ENCODE data around the gene RNPEPL1.

RNPEPL1 gene

DNA sequence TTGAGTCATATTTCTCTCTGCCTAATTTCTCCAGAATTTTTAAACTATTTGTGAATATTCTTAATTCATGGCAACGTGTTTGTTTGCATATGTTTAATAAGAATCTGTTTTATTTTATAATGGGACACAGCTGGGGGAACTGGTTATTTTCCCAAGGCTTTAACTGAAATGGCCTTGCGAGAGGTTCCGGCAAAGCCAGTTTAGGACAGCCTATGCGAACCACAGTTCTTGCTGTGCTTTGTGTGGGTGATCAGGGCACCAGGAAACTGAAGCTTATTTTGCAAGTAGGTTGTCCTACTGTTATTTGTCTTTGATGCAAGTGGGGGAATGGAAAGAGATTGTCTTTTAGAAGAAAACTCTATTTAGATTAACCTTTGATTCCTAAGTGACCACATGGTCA lies 17.0 kb upstream of the RNPEPL1 start:
- H3K4me1 ChIP-seq (ENCODE audit: control insufficient read depth, insufficient read depth, low read length): no peaks in the 10 kb centered on the region
- H3K9me3 ChIP-seq (ENCODE audit: control insufficient read depth, insufficient read depth, low read length): peaks cover 4% of the 10 kb centered on the region
- H3K4me3 ChIP-seq (ENCODE audit: low read depth, low read length): no peak overlapping the region
- H3K9ac ChIP-seq (ENCODE audit: low read depth, low read length): no peak overlapping the region
- peaks cover 2% of the 10 kb centered on the region for H3K27me3 ChIP-seq (ENCODE audit: control insufficient read depth, insufficient read depth, low read length)
- H3K36me3 ChIP-seq (ENCODE audit: control insufficient read depth, insufficient read depth, low read length): no peaks in the 10 kb centered on the region

GRCh38 chr2:240551811-240552210 lies 16.5 kb upstream of the RNPEPL1 start:
- Histone ChIP-seq H3K27me3 (ENCODE audit: control insufficient read depth, insufficient read depth, low read length) (peaks cover 5% of the 10 kb centered on the region), H3K4me1 (ENCODE audit: control insufficient read depth, insufficient read depth, low read length) (no peaks in the 10 kb centered on the region), H3K9ac (ENCODE audit: low read depth, low read length) (no peak overlapping the region), H3K36me3 (ENCODE audit: control insufficient read depth, insufficient read depth, low read length) (no peaks in the 10 kb centered on the region), H3K4me3 (ENCODE audit: low read depth, low read length) (no peak overlapping the region), H3K9me3 (ENCODE audit: control insufficient read depth, insufficient read depth, low read length) (peaks cover 4% of the 10 kb centered on the region)

DNA sequence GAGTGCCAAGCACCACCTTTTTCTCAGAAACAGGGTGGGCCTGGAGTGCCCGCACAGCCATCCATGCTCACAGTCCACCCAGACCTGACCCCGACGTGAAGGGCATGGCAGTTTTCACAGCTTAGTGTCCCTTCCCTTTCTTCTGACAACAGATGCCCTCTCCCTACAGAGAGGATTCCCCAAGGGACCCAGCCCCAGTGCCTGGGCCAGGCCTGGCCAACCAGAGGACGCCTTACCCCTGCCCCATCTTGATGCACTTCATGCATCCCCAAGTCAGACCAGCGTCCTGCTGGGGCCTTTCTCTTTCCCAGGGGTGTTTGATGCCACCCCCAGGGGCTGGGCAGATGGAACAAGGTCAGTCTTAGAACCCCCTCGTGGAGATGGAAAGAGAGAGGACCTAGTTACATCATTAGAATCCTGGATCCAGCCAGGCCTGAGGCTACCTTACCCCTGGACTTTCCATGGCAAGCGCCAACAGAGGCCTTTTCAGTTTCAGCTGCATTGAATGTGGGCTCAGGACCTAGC lies 14.3 kb upstream of the RNPEPL1 start:
- no peaks in the 10 kb centered on the region for H3K36me3 ChIP-seq (ENCODE audit: control insufficient read depth, insufficient read depth, low read length)
- no peaks in the 10 kb centered on the region for H3K4me1 ChIP-seq (ENCODE audit: control insufficient read depth, insufficient read depth, low read length)
- peaks cover 16% of the 10 kb centered on the region for H3K27me3 ChIP-seq (ENCODE audit: control insufficient read depth, insufficient read depth, low read length)
- H3K4me3 ChIP-seq (ENCODE audit: low read depth, low read length): no peak overlapping the region
- no peak overlapping the region for H3K9ac ChIP-seq (ENCODE audit: low read depth, low read length)
- peaks cover 4% of the 10 kb centered on the region for H3K9me3 ChIP-seq (ENCODE audit: control insufficient read depth, insufficient read depth, low read length)

DNA sequence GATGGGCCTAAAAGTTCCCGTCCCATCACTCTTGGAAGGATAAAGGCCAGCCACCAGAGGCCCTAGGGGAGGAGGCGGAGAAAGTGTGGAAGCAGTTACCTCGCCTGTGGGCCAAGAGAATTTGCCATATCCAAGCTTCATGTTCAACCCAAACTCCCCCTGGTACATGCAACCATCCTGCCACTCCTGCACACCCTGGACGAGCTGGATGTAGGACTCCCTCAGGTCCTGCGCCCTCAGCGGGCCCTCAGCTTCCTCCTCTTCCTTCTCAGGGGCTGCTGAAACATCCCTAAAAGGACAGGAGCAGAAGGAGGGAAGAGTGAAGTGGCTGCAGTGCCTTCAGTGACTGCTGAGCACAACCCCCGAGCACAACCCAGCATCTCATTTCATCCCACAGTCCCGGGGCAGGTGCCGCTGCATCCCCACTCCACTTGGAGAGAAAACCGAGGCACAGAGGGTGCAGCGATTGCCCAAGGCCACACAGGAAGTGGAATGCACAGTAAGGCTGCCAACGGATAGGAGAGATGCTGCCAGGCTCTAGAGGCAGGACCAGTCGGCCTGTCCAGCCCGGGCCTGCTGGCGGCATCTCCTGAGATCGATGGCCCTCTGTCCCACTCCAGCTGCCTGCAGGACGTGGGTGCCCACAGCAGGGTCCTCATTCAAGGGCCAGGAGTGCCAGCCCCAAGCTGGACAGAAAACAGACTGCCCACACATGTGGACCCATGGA lies 13.4 kb upstream of the RNPEPL1 start:
- no peaks in the 10 kb centered on the region for H3K36me3 ChIP-seq (ENCODE audit: control insufficient read depth, insufficient read depth, low read length)
- H3K4me1 ChIP-seq (ENCODE audit: control insufficient read depth, insufficient read depth, low read length): no peaks in the 10 kb centered on the region
- H3K27me3 ChIP-seq (ENCODE audit: control insufficient read depth, insufficient read depth, low read length): peaks cover 25% of the 10 kb centered on the region
- H3K4me3 ChIP-seq (ENCODE audit: low read depth, low read length): no peak overlapping the region
- H3K9me3 ChIP-seq (ENCODE audit: control insufficient read depth, insufficient read depth, low read length): peaks cover 4% of the 10 kb centered on the region
- H3K9ac ChIP-seq (ENCODE audit: low read depth, low read length): no peak overlapping the region

GRCh38 chr2:240555541-240556250 lies 12.6 kb upstream of the RNPEPL1 start:
- H3K4me3 ChIP-seq (ENCODE audit: low read depth, low read length): no peak overlapping the region
- peaks cover 4% of the 10 kb centered on the region for H3K9me3 ChIP-seq (ENCODE audit: control insufficient read depth, insufficient read depth, low read length)
- H3K4me1 ChIP-seq (ENCODE audit: control insufficient read depth, insufficient read depth, low read length): no peaks in the 10 kb centered on the region
- no peaks in the 10 kb centered on the region for H3K36me3 ChIP-seq (ENCODE audit: control insufficient read depth, insufficient read depth, low read length)
- no peak overlapping the region for H3K9ac ChIP-seq (ENCODE audit: low read depth, low read length)
- H3K27me3 ChIP-seq (ENCODE audit: control insufficient read depth, insufficient read depth, low read length): peaks cover 26% of the 10 kb centered on the region

GRCh38 chr2:240556553-240557100 lies 11.7 kb upstream of the RNPEPL1 start:
- Histone ChIP-seq H3K9ac (ENCODE audit: low read depth, low read length) (no peak overlapping the region), H3K4me1 (ENCODE audit: control insufficient read depth, insufficient read depth, low read length) (no peaks in the 10 kb centered on the region), H3K4me3 (ENCODE audit: low read depth, low read length) (peak overlapping the region; percentile 37), H3K36me3 (ENCODE audit: control insufficient read depth, insufficient read depth, low read length) (no peaks in the 10 kb centered on the region), H3K27me3 (ENCODE audit: control insufficient read depth, insufficient read depth, low read length) (peaks cover 26% of the 10 kb centered on the region), H3K9me3 (ENCODE audit: control insufficient read depth, insufficient read depth, low read length) (peaks cover 4% of the 10 kb centered on the region)

DNA sequence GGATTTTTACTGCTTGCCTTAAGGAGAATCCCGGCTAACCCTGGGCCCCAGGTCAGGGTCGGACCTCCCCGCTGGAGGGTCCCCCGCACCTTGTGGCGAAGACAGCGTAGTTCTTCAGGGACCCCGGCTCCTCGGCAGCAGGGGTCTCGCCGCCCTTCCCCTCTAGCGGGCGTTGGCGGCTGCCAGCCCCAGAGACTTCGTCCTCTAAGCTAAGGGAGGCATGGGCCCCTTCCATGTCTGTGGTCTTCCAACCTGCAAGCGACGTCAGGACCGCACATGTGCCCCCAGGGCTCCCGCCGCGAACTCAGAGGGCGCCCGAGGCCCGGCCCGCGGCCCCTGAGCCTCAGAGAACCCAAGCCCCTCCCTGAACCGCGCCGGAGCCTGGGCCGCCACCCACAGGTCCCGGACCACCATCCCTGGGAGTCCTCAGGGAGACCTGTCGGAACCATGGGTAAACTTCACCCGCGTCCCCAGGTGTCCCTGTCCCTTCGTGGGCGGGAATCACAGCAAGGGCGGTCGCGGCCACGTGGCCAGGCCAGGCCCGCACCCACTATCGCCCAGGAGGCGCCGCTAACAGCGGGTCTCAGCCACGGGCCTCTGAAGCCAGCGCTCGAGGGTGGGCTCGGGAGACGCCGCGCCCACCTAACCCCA lies 11.1 kb upstream of the RNPEPL1 start:
- Histone ChIP-seq H3K4me1 (ENCODE audit: control insufficient read depth, insufficient read depth, low read length) (no peaks in the 10 kb centered on the region), H3K36me3 (ENCODE audit: control insufficient read depth, insufficient read depth, low read length) (no peaks in the 10 kb centered on the region), H3K9ac (ENCODE audit: low read depth, low read length) (no peak overlapping the region), H3K9me3 (ENCODE audit: control insufficient read depth, insufficient read depth, low read length) (no peaks in the 10 kb centered on the region), H3K4me3 (ENCODE audit: low read depth, low read length) (peak overlapping the region; percentile 37), H3K27me3 (ENCODE audit: control insufficient read depth, insufficient read depth, low read length) (peaks cover 26% of the 10 kb centered on the region)

- H3K36me3 ChIP-seq (ENCODE audit: control insufficient read depth, insufficient read depth, low read length): no peaks in the 10 kb centered on the region
- H3K9me3 ChIP-seq (ENCODE audit: control insufficient read depth, insufficient read depth, low read length): no peaks in the 10 kb centered on the region
- peaks cover 26% of the 10 kb centered on the region for H3K27me3 ChIP-seq (ENCODE audit: control insufficient read depth, insufficient read depth, low read length)
- no peaks in the 10 kb centered on the region for H3K4me1 ChIP-seq (ENCODE audit: control insufficient read depth, insufficient read depth, low read length)
- no peak within 1 kb of the TSS for H3K9ac ChIP-seq (ENCODE audit: low read depth, low read length)
- H3K4me3 ChIP-seq (ENCODE audit: low read depth, low read length): peak within 1 kb of the TSS; percentile 37
Observed at GRCh38 chr2:240557808-240558207, 10.5 kb upstream of the RNPEPL1 start, which contains the start of gene ANKMY1. TSS of gene ANKMY1 (minus strand) at chr2:240557988. CDS start at chr2:240557335, 653 bp downstream.

DNA sequence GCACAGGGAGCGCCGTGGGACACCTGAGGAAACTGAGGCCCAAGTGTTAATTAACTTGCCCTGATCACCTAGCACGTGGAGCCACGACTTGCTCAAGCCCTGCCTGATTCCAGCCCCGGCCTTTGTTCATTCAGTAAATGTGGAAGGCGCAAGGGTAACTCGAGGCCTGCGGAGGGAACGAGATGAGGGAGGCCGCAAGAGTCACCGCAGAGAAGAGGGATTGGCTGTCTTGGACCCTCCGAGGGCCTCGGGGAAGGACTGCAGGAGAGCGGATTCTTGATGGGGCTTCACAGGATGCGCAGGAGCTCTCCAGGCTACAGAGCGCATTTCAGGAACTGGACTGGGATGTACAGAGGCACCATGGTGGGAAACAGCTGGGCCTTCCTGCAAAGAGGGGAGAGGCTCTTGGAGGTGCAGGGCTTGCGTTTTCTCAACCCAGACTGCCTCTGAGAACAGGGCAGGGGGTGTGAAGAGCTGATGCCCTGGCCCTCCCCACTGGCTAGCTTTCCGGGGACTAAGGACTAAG lies 10.0 kb upstream of the RNPEPL1 start:
- H3K4me3 ChIP-seq (ENCODE audit: low read depth, low read length): peak overlapping the region; percentile 37
- no peak overlapping the region for H3K9ac ChIP-seq (ENCODE audit: low read depth, low read length)
- no peaks in the 10 kb centered on the region for H3K4me1 ChIP-seq (ENCODE audit: control insufficient read depth, insufficient read depth, low read length)
- no peaks in the 10 kb centered on the region for H3K9me3 ChIP-seq (ENCODE audit: control insufficient read depth, insufficient read depth, low read length)
- no peaks in the 10 kb centered on the region for H3K36me3 ChIP-seq (ENCODE audit: control insufficient read depth, insufficient read depth, low read length)
- H3K27me3 ChIP-seq (ENCODE audit: control insufficient read depth, insufficient read depth, low read length): peaks cover 26% of the 10 kb centered on the region

DNA sequence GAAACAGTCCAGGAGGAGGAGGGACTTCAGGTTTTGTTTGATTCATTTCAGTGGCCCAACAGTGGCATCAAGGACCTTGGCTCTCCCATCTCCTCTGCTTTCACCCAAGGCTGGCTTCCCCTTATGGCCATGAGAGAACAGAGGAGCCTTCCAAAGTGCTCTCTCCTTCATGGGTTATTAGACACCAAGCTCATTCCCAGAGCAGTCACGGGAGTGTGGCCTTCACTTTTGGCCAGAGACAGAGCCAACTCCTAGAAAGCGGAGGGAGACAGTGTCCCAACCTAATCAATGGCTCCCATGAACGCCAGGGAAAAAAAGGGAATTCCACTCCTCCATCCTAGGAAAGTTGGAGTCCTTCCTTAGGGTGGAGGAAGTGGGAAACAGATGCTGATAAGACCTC lies 9.0 kb upstream of the RNPEPL1 start:
- no peaks in the 10 kb centered on the region for H3K36me3 ChIP-seq (ENCODE audit: control insufficient read depth, insufficient read depth, low read length)
- peaks cover 26% of the 10 kb centered on the region for H3K27me3 ChIP-seq (ENCODE audit: control insufficient read depth, insufficient read depth, low read length)
- H3K9ac ChIP-seq (ENCODE audit: low read depth, low read length): no peak overlapping the region
- no peaks in the 10 kb centered on the region for H3K9me3 ChIP-seq (ENCODE audit: control insufficient read depth, insufficient read depth, low read length)
- no peaks in the 10 kb centered on the region for H3K4me1 ChIP-seq (ENCODE audit: control insufficient read depth, insufficient read depth, low read length)
- H3K4me3 ChIP-seq (ENCODE audit: low read depth, low read length): peak overlapping the region; percentile 10

GRCh38 chr2:240560084-240560479 lies 8.2 kb upstream of the RNPEPL1 start, which contains the start of gene DUSP28:
TSS of gene DUSP28 (plus strand) at chr2:240560357. CDS start at chr2:240560685, 328 bp downstream.
- Histone ChIP-seq H3K36me3 (ENCODE audit: control insufficient read depth, insufficient read depth, low read length) (no peaks in the 10 kb centered on the region), H3K4me1 (ENCODE audit: control insufficient read depth, insufficient read depth, low read length) (no peaks in the 10 kb centered on the region), H3K9me3 (ENCODE audit: control insufficient read depth, insufficient read depth, low read length) (no peaks in the 10 kb centered on the region), H3K27me3 (ENCODE audit: control insufficient read depth, insufficient read depth, low read length) (peaks cover 26% of the 10 kb centered on the region), H3K9ac (ENCODE audit: low read depth, low read length) (peak within 1 kb of the TSS; percentile 54), H3K4me3 (ENCODE audit: low read depth, low read length) (peak within 1 kb of the TSS; percentile 67)
